ENCODE measurements around the gene STARD3.

DNA sequence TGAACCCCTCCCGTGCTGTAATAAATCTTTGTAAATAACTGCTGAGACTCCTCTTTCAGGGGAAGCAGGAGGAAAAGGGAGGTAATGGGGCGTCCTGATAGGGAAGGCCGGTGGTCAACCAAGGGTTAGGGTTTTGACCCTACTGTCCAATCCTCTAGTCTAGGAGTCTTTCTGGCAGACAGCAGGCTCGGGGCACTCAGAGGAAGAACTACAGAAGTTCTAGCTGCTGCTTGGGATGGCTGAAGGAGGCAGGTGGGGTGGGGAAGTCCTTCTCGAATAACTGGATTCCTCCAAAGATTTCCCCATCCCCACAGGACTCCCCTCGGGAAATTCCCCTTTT, 387 bp upstream of the STARD3 start:
- TF ChIP-seq EZH2 (IDR thresholded peaks at IDR 0.05) = no peak
- TF ChIP-seq POLR2AphosphoS5 (IDR thresholded peaks at IDR 0.05; ENCODE audit: borderline replicate concordance, low read depth, low read length) = no peak
